Measurements from ENCODE around the gene CTIF. TPM values are rescaled to one million over a fixed set of nuclear protein-coding genes. Genes with fewer than 3 reads are reported as not detected.

CTIF gene
- total and polyA plus RNA-seq, 2 experiments from 2014 or later, result 22.1 to 27.9 TPM

- TF ChIP-seq CTCF (IDR thresholded peaks at IDR 0.05; ENCODE audit: poor library complexity) (no peak), EZH2 (IDR thresholded peaks at IDR 0.05; ENCODE audit: borderline replicate concordance) (no peak), EZH2phosphoT487 (IDR thresholded peaks at IDR 0.05; ENCODE audit: low read depth, severe bottlenecking, unreplicated experiment) (no peak)
- Histone ChIP-seq H4K20me1 (ENCODE audit: insufficient read depth, poor library complexity, severe bottlenecking) (no peaks in the 10 kb centered on the region), H3K79me2 (no peaks in the 10 kb centered on the region), H3K36me3 (replicated peaks; ENCODE audit: insufficient read depth, low read depth) (no peaks in the 10 kb centered on the region), H3K4me3 (no peak overlapping the region), H3K4me1 (ENCODE audit: insufficient read depth) (peaks cover 11% of the 10 kb centered on the region), H3K4me2 (no peak overlapping the region), H3K9me2 (replicated peaks; ENCODE audit: insufficient read depth) (no peaks in the 10 kb centered on the region), H3K27ac (no peak overlapping the region), H3K9me3 (ENCODE audit: low read depth) (no peaks in the 10 kb centered on the region), H3K27me3 (no peaks in the 10 kb centered on the region), H2AFZ (no peak overlapping the region)
- no peak for DNase-seq (ENCODE audit: low spot score)
- 93% methylated on average over 4 of the region's 4 CpGs for WGBS (ENCODE audit: low lambda C conversion rate, missing lambda C conversion rate)
Measured at GRCh38 chr18:48740068-48740440, 201.2 kb downstream of the CTIF start.

GRCh38 chr18:48740851-48741485 lies 202.1 kb downstream of the CTIF start:
- DNase-seq (ENCODE audit: low spot score), result no peak
- no peaks in the 10 kb centered on the region for H3K9me3 ChIP-seq (ENCODE audit: low read depth)
- 92% methylated on average over 4 of the region's 6 CpGs for WGBS (ENCODE audit: low lambda C conversion rate, missing lambda C conversion rate)

GRCh38 chr18:48741866-48742265 lies 203.0 kb downstream of the CTIF start:
- Histone ChIP-seq H3K36me3 (replicated peaks; ENCODE audit: insufficient read depth, low read depth) (no peaks in the 10 kb centered on the region), H4K20me1 (ENCODE audit: insufficient read depth, poor library complexity, severe bottlenecking) (no peaks in the 10 kb centered on the region), H3K79me2 (no peaks in the 10 kb centered on the region), H3K4me3 (no peak overlapping the region), H3K9me3 (ENCODE audit: low read depth) (no peaks in the 10 kb centered on the region), H3K4me2 (no peak overlapping the region), H3K27ac (no peak overlapping the region), H3K27me3 (no peaks in the 10 kb centered on the region), H3K4me1 (ENCODE audit: insufficient read depth) (peaks cover 11% of the 10 kb centered on the region), H3K9me2 (replicated peaks; ENCODE audit: insufficient read depth) (no peaks in the 10 kb centered on the region), H2AFZ (no peak overlapping the region)
- DNase-seq (ENCODE audit: low spot score), result no peak
- TF ChIP-seq EZH2 (IDR thresholded peaks at IDR 0.05; ENCODE audit: borderline replicate concordance) (no peak), CTCF (IDR thresholded peaks at IDR 0.05; ENCODE audit: poor library complexity) (no peak), EZH2phosphoT487 (IDR thresholded peaks at IDR 0.05; ENCODE audit: low read depth, severe bottlenecking, unreplicated experiment) (no peak)
- WGBS (ENCODE audit: low lambda C conversion rate, missing lambda C conversion rate), result 95% methylated on average over 6 of the region's 6 CpGs

More at GRCh38 chr18:48740851-48741485, 202.1 kb downstream of the CTIF start:
- no peak overlapping the region for H3K4me3 ChIP-seq
- no peak overlapping the region for H2AFZ ChIP-seq
- peaks cover 11% of the 10 kb centered on the region for H3K4me1 ChIP-seq (ENCODE audit: insufficient read depth)
- H3K27me3 ChIP-seq, result no peaks in the 10 kb centered on the region
- H3K9me2 ChIP-seq (replicated peaks; ENCODE audit: insufficient read depth), result no peaks in the 10 kb centered on the region
- H3K36me3 ChIP-seq (replicated peaks; ENCODE audit: insufficient read depth, low read depth), result no peaks in the 10 kb centered on the region
- no peaks in the 10 kb centered on the region for H3K79me2 ChIP-seq
- H3K4me2 ChIP-seq, result no peak overlapping the region
- TF ChIP-seq CTCF (IDR thresholded peaks at IDR 0.05; ENCODE audit: poor library complexity) (no peak), EZH2phosphoT487 (IDR thresholded peaks at IDR 0.05; ENCODE audit: low read depth, severe bottlenecking, unreplicated experiment) (no peak), EZH2 (IDR thresholded peaks at IDR 0.05; ENCODE audit: borderline replicate concordance) (no peak)
- H4K20me1 ChIP-seq (ENCODE audit: insufficient read depth, poor library complexity, severe bottlenecking), result no peaks in the 10 kb centered on the region
- no peak overlapping the region for H3K27ac ChIP-seq

Measured in hepatocyte (in vitro differentiated cells).